ENCODE measurements around the gene MBD3L2.
"Not testable (repeated sequence)": the region's sequence is repeated elsewhere in the genome, so short reads cannot be mapped to it uniquely, and the experiment has no call there.

MBD3L2 gene

DNA sequence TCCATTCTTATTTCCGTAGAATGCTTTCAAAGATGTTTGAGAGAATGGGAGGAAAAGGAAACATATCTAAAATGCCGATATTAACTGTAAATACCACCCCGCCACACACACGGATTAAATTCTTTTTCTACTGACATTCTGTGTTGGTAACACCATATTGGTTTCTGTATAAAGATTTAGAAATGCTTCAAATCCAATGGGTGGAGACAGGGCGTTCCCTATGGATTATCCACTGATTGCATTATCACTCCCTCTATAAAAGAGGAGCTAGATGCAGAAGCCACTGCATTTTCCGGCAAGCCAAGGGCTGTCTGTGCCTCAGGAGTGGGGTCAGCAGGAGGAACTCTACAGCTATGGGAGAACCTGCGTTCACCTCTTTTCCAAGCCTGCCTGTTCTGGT lies at the start of gene MBD3L2:
Gene MBD3L2 (plus strand): TSS at position 301 of the 400 bp plus-strand sequence. CDS start 53 bp downstream, at position 354.
- not testable (repeated sequence) for DNase-seq

DNA sequence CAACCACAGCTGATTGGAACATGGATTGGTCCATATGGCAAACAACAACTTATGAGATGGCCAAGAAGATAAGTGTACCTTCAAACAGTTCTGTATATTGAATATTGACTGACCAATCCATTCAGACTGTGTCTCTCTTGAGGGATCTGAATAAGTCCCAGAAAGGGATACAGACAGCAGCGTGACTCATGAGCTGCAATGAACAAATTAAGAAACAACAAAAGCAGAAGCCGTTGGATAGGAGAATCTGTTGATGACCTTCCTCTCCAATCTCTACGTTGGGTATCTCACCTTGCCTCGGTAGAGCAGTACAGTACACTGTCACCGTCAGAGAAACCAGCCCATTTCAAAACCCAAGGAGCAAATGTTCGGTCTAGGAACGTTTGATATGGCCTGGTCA lies 49.2 kb upstream of the MBD3L2 start:
- no peak for DNase-seq

DNA sequence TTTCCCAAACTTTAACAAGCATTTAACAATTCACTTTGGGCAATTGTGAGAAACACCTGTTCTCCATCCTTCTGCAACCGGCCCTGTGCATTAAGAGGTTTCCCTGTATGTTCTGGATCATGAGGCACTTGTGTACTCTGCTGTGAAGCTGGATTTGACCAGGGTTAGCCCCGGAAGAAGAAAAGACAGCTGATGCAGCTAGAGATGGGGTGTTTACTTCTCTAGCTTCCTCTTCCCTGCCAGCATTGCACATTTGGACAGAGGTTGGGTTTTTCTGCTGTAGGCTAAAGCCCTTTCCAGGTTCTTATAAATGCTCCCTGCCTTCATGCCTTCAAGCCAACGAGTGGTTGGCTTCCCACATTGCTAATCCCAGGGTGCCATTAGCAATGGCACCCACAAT lies 48.8 kb upstream of the MBD3L2 start:
- DNase-seq = no peak

- DNase-seq = no peak
These were observed 48.3 kb upstream of the MBD3L2 start for GRCh38 chr19:7000816-7001215.

GRCh38 chr19:7004313-7004931 lies 44.7 kb upstream of the MBD3L2 start:
- no peak for DNase-seq

- no peak for DNase-seq
These were observed 42.9 kb upstream of the MBD3L2 start for GRCh38 chr19:7006135-7006704.

DNA sequence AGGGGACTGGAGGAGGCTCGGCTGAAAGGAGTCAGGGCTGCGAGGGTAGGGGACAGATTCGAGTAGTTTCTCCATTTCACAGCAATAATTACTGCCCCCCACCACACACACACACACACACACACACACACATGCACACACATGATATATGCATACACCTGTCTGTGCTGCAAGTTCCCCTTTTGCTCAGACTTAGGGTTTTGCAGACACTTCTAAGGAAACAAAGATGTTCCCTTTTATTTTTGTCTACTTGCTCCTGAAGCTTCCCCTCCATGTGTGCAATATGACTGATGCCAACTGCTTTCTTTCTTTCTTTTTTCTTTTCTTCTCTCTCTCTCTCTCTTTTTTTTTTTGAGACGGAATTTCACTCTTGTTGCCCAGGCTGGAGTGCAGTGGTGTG lies 41.3 kb upstream of the MBD3L2 start:
- no peak for DNase-seq

GRCh38 chr19:7010722-7011593 lies 38.2 kb upstream of the MBD3L2 start:
- DNase-seq = no peak

DNA sequence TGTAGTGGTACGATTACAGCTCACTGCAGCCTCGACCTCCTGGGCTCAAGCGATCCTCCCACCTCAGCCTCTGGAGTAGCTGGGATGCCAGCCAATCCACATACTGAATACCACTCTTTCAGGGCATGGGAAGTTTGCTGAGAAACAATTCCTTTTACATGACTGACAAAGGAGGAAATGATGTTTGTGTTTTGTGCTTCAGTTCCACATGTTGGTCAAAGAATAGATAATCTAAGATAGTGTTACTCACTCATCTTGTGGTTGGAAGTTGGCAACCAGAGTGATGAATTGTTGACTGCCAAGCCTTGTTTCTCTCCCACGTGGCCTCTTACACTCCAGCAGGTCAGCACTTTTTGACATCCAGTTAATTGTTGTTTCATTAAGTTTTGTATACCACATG lies 35.4 kb upstream of the MBD3L2 start:
- DNase-seq = no peak

DNA sequence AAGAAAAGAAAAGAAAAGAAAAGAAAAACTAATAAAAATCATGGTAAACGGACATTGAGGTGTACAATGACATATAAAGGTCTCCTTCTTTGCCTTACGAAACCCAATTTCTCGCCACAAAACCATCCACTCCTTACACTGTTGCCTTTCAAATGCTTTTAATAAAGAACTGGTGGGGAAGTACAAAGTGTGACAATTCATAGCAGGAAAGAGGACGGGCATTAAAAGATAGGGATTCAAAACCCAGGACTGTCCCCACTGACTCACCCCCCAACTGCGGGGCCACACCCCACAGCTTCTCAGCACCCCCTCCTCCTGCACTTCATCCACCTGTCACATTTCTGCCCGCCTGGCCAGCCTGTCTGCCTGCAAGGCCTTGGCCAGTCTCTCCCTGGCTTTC lies 30.3 kb upstream of the MBD3L2 start:
- DNase-seq = no peak

DNA sequence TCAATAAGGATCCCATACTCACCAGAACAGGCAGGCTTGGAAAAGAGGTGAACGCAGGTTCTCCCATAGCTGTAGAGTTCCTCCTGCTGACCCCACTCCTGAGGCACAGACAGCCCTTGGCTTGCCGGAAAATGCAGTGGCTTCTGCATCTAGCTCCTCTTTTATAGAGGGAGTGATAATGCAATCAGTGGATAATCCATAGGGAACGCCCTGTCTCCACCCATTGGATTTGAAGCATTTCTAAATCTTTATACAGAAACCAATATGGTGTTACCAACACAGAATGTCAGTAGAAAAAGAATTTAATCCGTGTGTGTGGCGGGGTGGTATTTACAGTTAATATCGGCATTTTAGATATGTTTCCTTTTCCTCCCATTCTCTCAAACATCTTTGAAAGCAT lies 27.8 kb upstream of the MBD3L2 start, which contains the start of gene MBD3L2B:
Gene MBD3L2B (minus strand): TSS at position 101 of the 400 bp plus-strand sequence. CDS start 34 bp downstream, at position 67.
- not testable (repeated sequence) for DNase-seq

DNA sequence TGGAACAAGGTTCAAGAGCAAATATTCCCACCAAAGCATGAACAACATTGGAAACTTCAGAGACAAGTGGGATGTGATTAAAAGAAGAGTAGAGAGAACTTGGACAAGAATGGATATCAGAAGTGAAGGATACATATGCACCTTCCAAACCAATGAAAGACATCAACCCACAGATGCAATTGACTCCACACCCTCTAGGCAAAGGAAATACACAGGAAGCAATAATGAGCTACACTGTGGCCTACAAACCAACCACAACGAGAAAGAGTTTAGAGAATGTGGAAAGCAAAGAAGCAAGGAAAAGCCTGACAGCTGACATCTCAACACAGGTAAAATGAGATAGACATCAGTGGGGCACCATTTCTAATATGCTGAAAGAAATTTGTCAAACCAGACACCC lies 20.3 kb upstream of the MBD3L2 start:
- DNase-seq = not testable (repeated sequence)

DNA sequence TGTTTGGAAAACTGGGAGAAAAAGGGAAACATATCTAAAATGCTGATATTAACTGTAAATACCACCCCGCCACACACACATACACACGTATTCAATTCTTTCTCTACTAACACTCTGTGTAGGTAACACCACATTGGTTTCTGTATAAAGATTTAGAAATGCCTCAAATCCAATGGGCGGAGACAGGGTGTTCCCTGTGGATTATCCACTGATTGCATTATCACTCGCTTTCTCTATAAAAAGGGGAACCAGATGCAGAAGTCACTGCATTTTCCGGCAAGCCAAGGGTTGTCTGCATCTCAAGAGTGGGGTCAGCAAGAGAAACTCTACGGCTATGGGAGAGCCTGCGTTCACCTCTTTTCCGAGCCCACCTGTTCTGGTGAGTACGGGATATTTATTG lies 18.8 kb upstream of the MBD3L2 start, which contains the start of gene MBD3L5:
Gene MBD3L5 (plus strand): TSS at position 301 of the 400 bp plus-strand sequence. CDS start 34 bp downstream, at position 335.
- DNase-seq = not testable (repeated sequence)

DNA sequence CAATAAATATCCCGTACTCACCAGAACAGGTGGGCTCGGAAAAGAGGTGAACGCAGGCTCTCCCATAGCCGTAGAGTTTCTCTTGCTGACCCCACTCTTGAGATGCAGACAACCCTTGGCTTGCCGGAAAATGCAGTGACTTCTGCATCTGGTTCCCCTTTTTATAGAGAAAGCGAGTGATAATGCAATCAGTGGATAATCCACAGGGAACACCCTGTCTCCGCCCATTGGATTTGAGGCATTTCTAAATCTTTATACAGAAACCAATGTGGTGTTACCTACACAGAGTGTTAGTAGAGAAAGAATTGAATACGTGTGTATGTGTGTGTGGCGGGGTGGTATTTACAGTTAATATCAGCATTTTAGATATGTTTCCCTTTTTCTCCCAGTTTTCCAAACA lies 9.0 kb upstream of the MBD3L2 start, which contains the start of gene MBD3L4:
Gene MBD3L4 (minus strand): TSS at position 101 of the 400 bp plus-strand sequence. CDS start 35 bp downstream, at position 66.
- not testable (repeated sequence) for DNase-seq

DNA sequence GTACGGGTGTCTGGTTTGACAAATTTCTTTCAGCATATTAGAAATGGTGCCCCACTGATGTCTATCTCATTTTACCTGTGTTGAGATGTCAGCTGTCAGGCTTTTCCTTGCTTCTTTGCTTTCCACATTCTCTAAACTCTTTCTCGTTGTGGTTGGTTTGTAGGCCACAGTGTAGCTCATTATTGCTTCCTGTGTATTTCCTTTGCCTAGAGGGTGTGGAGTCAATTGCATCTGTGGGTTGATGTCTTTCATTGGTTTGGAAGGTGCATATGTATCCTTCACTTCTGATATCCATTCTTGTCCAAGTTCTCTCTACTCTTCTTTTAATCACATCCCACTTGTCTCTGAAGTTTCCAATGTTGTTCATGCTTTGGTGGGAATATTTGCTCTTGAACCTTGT lies 7.6 kb upstream of the MBD3L2 start:
- not testable (repeated sequence) for DNase-seq

GRCh38 chr19:7051421-7051820 lies 2.3 kb downstream of the MBD3L2 start:
- not testable (repeated sequence) for DNase-seq

GRCh38 chr19:7052896-7053295 lies 3.8 kb downstream of the MBD3L2 start:
- DNase-seq = not testable (repeated sequence)

- not testable (repeated sequence) for DNase-seq
These were observed 5.7 kb downstream of the MBD3L2 start for GRCh38 chr19:7054635-7055368.

DNA sequence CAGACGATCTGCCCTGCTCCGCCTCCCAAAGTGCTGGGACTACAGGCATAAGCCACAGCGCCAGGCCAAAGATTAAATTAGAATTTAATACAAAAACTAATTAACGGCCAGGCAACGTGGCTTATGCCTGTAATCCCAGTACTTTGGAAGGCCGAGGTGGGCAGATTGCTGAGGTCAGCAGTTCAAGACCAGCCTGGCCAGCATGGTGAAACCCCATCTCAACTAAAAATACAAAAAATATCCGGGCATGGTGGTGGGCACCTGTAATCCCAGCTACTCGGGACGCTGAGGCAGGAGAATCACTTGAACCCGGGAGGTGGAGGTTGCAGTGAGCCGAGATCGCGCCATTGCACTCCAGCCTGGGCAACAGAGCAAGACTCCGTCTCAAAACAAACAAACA lies 6.6 kb downstream of the MBD3L2 start:
- DNase-seq = not testable (repeated sequence)

GRCh38 chr19:7056371-7056770 lies 7.2 kb downstream of the MBD3L2 start:
- DNase-seq = not testable (repeated sequence)

- DNase-seq = not testable (repeated sequence)
These were observed 9.5 kb downstream of the MBD3L2 start, which contains the start of gene MBD3L3 for GRCh38 chr19:7058576-7058975. Gene MBD3L3, minus strand, starts transcription at chr19:7058676. Its CDS starts 71 bp downstream, at chr19:7058605.

- DNase-seq = not testable (repeated sequence)
These were observed 10.9 kb downstream of the MBD3L2 start for GRCh38 chr19:7059977-7060376.

Data from NCI-H510A (cell line).